Endothelial cell of umbilical vein (primary cell): ENCODE measurements around the gene TRNAU1AP. TPM values are rescaled to one million over a fixed set of nuclear protein-coding genes. Genes with fewer than 3 reads are reported as not detected.

ENCODE experiments used
- BruUV-seq: library from RNA; stranded (reverse); fragments of 400-500 nt; replicated peaks from 2 replicates; lab custom pipeline; 2021; lab: Mats Ljungman, UMichigan
- CTCF ChIA-PET: fragments of 300-600, 350-600 bp; sonication (Branson Sonifier 250); formaldehyde crosslinking; loops from one replicate; lab custom pipeline; 2021; ENCODE audit warnings: antibody characterized with exemption, inconsistent platforms; lab: Charles Lee
- POLR2A ChIA-PET: fragments of 300-600, 350-600 bp; sonication (Branson Sonifier 250); formaldehyde crosslinking; loops from one replicate; lab custom pipeline; 2021; ENCODE audit warnings: antibody characterized with exemption, inconsistent platforms; lab: Charles Lee
- DNase-seq: peaks from one replicate; pipeline ENCODE4 v3.0.0-alpha.2; 2011; ENCODE audit warnings: low read depth, low spot score
- FAIRE-seq: peaks from 2 replicates; lab custom pipeline; 2011; peaks lifted over from hg19 to GRCh38; lab: Jason Lieb, UNC
- H2AFZ ChIP-seq: 2 replicates; pipeline ENCODE4 v1.6.0; 2012; ENCODE audit warnings: low read depth, low read length, control low read depth, inconsistent platforms
- H3K27ac ChIP-seq: 2 replicates; pipeline ENCODE4 v1.5.1; 2011; ENCODE audit warnings: low read depth, mild to moderate bottlenecking, control low read depth, low read length, moderate library complexity; ENCODE audit not compliant: insufficient read depth
- H3K27me3 ChIP-seq, 2 experiments: 2 replicates each; pipeline versions ENCODE4 v1.6.0 to v1.6.1; 2011; ENCODE audit warnings: low read length in 2 of 2, mixed read lengths in 1 of 2; ENCODE audit not compliant: control insufficient read depth in 2 of 2, insufficient read depth in 2 of 2
- H3K36me3 ChIP-seq, 2 experiments: 2 replicates in 1 of 2; 3 replicates in 1 of 2; pipeline ENCODE4 v1.5.1; 2011; ENCODE audit warnings: low read length in 2 of 2, mild to moderate bottlenecking in 1 of 2, moderate library complexity in 1 of 2; ENCODE audit not compliant: control insufficient read depth in 2 of 2, insufficient read depth in 2 of 2; ENCODE audit errors: extremely low read depth in 1 of 2
- H3K4me1 ChIP-seq: 3 replicates; pipeline ENCODE4 v1.5.1; 2011; ENCODE audit warnings: mild to moderate bottlenecking, low read length; ENCODE audit not compliant: control insufficient read depth, insufficient read depth; ENCODE audit errors: extremely low read depth
- H3K4me2 ChIP-seq: 2 replicates; pipeline ENCODE4 v1.6.1; 2011; ENCODE audit warnings: low read length, control low read depth, mixed read lengths; ENCODE audit not compliant: insufficient read depth
- H3K4me3 ChIP-seq, 3 experiments: fragments of 200-600 bp in 1 of 3; sonication (generic), shearing (Covaris generic) in 1 of 3; replicated peaks in 1 of 3; 2 replicates each; pipeline ENCODE4 v1.5.1; 2011 to 2016; ENCODE audit warnings: control low read depth in 3 of 3, low read length in 3 of 3, mild to moderate bottlenecking in 2 of 3, inconsistent platforms in 1 of 3, low read depth in 1 of 3, moderate library complexity in 1 of 3; ENCODE audit not compliant: insufficient read depth in 1 of 3
- H3K79me2 ChIP-seq: 2 replicates; pipeline ENCODE4 v1.6.0; 2012; ENCODE audit warnings: low read length, inconsistent platforms; ENCODE audit not compliant: control insufficient read depth, insufficient read depth
- H3K9ac ChIP-seq: replicated peaks from 2 replicates; pipeline ENCODE3; 2011; ENCODE audit warnings: low read length, control low read depth; ENCODE audit not compliant: insufficient read depth; ENCODE audit errors: extremely low read depth
- H3K9me1 ChIP-seq: replicated peaks from 3 replicates; pipeline ENCODE4 v1.6.0; 2011; ENCODE audit warnings: mild to moderate bottlenecking, low read length; ENCODE audit not compliant: control insufficient read depth, insufficient read depth; ENCODE audit errors: extremely low read depth
- H3K9me3 ChIP-seq: replicated peaks from 2 replicates; pipeline ENCODE4 v1.5.1; 2012; ENCODE audit warnings: low read length, inconsistent platforms; ENCODE audit not compliant: control insufficient read depth, insufficient read depth
- H4K20me1 ChIP-seq: replicated peaks from 2 replicates; pipeline ENCODE3; 2011; ENCODE audit warnings: mild to moderate bottlenecking, low read length; ENCODE audit not compliant: control insufficient read depth, insufficient read depth; ENCODE audit errors: extremely low read depth
- EZH2 ChIP-seq: IDR thresholded peaks from 2 replicates; pipeline ENCODE4 v1.6.1; 2012; ENCODE audit warnings: borderline replicate concordance, low read depth, mild to moderate bottlenecking, moderate library complexity, low read length, inconsistent platforms; ENCODE audit not compliant: severe bottlenecking
- FOS ChIP-seq: IDR thresholded peaks from 2 replicates; pipeline ENCODE4 v1.6.1; 2011; ENCODE audit warnings: mild to moderate bottlenecking, low read length, moderate library complexity, borderline replicate concordance; ENCODE audit not compliant: insufficient read depth
- GATA2 ChIP-seq: IDR thresholded peaks from 2 replicates; pipeline ENCODE4 v1.7.0; 2011; ENCODE audit warnings: low read depth, mild to moderate bottlenecking, moderate library complexity, mixed read lengths, low read length; ENCODE audit not compliant: insufficient read length, insufficient read depth
- JUN ChIP-seq: IDR thresholded peaks from 2 replicates; pipeline ENCODE4 v1.6.1; 2011; ENCODE audit warnings: borderline replicate concordance, low read depth; ENCODE audit not compliant: insufficient read length, insufficient read depth
- MYC ChIP-seq: IDR thresholded peaks from one replicate; pipeline ENCODE4 v1.6.1; 2011; ENCODE audit warnings: mild to moderate bottlenecking, low read depth, low read length
- POLR2A ChIP-seq: IDR thresholded peaks from 2 replicates; pipeline ENCODE4 v1.6.1; 2012; ENCODE audit warnings: low read depth, mild to moderate bottlenecking, control low read depth, low read length
- POLR2AphosphoS5 ChIP-seq: IDR thresholded peaks from 2 replicates; pipeline ENCODE4 v1.6.1; 2012; ENCODE audit warnings: low read depth, mild to moderate bottlenecking, control low read depth, low read length, moderate library complexity; ENCODE audit not compliant: insufficient read depth
- dilution Hi-C: fragments of 300-500 bp; cut with MboI; formaldehyde crosslinking; loops from one replicate; pipeline ENCODE4 v1.15.0; 2019; ENCODE audit warnings: low sequenced_read_pairs; ENCODE audit not compliant: extremely low pct_ligation_motif_present
- intact Hi-C: fragments of 100-400 bp; cut with micrococcal nuclease; formaldehyde crosslinking; loops from one replicate; pipeline ENCODE4 v1.10.0; 2022
- polyA plus RNA-seq, 4 experiments: library from polyadenylated mRNA; depleted of rRNA in 3 of 4; stranded (reverse) in 3 of 4; unstranded in 1 of 4; fragments of >200 nt; gene quantifications; 2 replicates each; pipeline versions ENCODE4 v1.2.1 to v1.2.3, GENCODE V29; 2011 to 2012; ENCODE audit warnings: missing spikeins in 1 of 4
- total RNA-seq: library from RNA; stranded (reverse); gene quantifications from 2 replicates; pipeline ENCODE4 v1.2.3, GENCODE V29; 2021
- TF ChIP-seq, protein P1 (sequence below): IDR thresholded peaks from 2 replicates; pipeline ENCODE4 v1.6.1; 2011; ENCODE audit not compliant: insufficient read depth, insufficient read length
- TF ChIP-seq, protein P2 (sequence below), 2 donors: IDR thresholded peaks; 1 replicate in 1 of 2; 2 replicates in 1 of 2; pipeline ENCODE4 v1.5.1; 2011; ENCODE audit warnings: low read length in 2 of 2, mild to moderate bottlenecking in 2 of 2, moderate library complexity in 2 of 2, control low read depth in 1 of 2, inconsistent platforms in 1 of 2, low read depth in 1 of 2; ENCODE audit not compliant: insufficient read depth in 1 of 2; ENCODE audit errors: extremely low read depth in 1 of 2

TRNAU1AP gene
- total and polyA plus RNA-seq, 2 donors (not counting 3 experiments of a cell fraction or from before 2014, with no cell fraction given), result 32.7 to 46.2 TPM

DNA sequence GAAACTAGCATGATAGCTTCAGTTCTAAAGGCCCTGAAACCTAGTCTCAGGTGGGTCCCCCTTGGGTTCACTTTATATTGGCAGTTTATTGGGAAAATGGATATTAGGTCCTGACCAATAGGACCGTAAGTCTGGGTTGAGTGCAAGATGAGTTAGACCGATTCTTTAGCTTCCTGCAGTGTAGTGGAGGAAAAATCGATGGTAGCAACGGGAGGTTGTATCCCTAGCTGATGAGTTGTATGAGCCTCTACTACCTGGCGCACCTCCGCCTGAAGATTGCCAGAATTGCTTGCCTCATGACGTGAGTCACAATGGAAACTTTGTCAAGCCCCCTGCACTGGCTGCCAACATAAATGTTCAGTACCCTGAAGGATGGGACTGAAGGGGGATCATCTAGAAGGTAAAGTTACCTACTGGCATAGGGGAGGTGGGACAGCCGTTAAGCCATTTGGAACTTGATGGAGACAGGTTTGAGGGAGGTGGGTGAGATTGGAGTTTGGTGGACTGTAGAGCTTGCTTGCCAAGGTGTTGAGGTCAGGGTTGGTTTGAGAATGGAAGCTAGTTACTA, 43.1 kb upstream of the TRNAU1AP start:
- Histone ChIP-seq H3K36me3 (peaks cover 31 to 33% of the 10 kb centered on the region in 2 experiments), H4K20me1 (peaks cover 2% of the 10 kb centered on the region), H3K4me2 (peak overlapping the region; percentile 100), H3K4me3 (peak overlapping the region; percentile 4 to 100 (median 58)), H3K9ac (peak overlapping the region; percentile 99), H3K79me2 (peaks cover 57% of the 10 kb centered on the region), H3K27me3 (no peaks in the 10 kb centered on the region), H3K4me1 (peaks cover 34% of the 10 kb centered on the region), H3K9me3 (no peaks in the 10 kb centered on the region), H2AFZ (no peak overlapping the region), H3K27ac (peak overlapping the region; percentile 78), H3K9me1 (no peaks in the 10 kb centered on the region)
- no peak for DNase-seq
- intact Hi-C loops (loop anchor here (5.0 kb wide), 1 partner anchor 142 kb away; the partner anchor contains the start of gene PHACTR4), dilution Hi-C loops (no loop called here)
- TF ChIP-seq MYC, result no peak
- TF ChIP-seq, protein P1, sequence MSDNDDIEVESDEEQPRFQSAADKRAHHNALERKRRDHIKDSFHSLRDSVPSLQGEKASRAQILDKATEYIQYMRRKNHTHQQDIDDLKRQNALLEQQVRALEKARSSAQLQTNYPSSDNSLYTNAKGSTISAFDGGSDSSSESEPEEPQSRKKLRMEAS, result no peak
- TF ChIP-seq POLR2AphosphoS5, result no peak
- TF ChIP-seq JUN, result no peak
- no peak for TF ChIP-seq POLR2A
- TF ChIP-seq, protein P2, sequence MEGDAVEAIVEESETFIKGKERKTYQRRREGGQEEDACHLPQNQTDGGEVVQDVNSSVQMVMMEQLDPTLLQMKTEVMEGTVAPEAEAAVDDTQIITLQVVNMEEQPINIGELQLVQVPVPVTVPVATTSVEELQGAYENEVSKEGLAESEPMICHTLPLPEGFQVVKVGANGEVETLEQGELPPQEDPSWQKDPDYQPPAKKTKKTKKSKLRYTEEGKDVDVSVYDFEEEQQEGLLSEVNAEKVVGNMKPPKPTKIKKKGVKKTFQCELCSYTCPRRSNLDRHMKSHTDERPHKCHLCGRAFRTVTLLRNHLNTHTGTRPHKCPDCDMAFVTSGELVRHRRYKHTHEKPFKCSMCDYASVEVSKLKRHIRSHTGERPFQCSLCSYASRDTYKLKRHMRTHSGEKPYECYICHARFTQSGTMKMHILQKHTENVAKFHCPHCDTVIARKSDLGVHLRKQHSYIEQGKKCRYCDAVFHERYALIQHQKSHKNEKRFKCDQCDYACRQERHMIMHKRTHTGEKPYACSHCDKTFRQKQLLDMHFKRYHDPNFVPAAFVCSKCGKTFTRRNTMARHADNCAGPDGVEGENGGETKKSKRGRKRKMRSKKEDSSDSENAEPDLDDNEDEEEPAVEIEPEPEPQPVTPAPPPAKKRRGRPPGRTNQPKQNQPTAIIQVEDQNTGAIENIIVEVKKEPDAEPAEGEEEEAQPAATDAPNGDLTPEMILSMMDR (IDR thresholded peaks at IDR 0.05; ENCODE audit: extremely low read depth in 1 of 2, insufficient read depth in 1 of 2, low read depth in 1 of 2, low read length in 2 of 2), result no peak
- TF ChIP-seq GATA2, result no peak
- no peak for TF ChIP-seq EZH2
- no peak for TF ChIP-seq FOS
- ChIA-PET CTCF (interaction anchor here (0.6 to 2.8 kb wide), 5 partner anchors 9 to 367 kb away, joined by 3 to 9 read pairs (median 4); no protein-coding TSS in a partner anchor), POLR2A (interaction anchor here (0.7 to 2.1 kb wide), 2 partner anchors 72 to 261 kb away, joined by 3 to 5 read pairs; no protein-coding TSS in a partner anchor)
- BruUV-seq, result no TSS peak
- FAIRE-seq, result no peak
